Measurements from ENCODE around the gene STPG2. TPM values are rescaled to one million over a fixed set of nuclear protein-coding genes. Genes with fewer than 3 reads are reported as not detected.

Gene STPG2
- total and polyA plus RNA-seq, 12 donors, result 0.07 to 1.8 (median 0.61) TPM; not detected in 3

DNA sequence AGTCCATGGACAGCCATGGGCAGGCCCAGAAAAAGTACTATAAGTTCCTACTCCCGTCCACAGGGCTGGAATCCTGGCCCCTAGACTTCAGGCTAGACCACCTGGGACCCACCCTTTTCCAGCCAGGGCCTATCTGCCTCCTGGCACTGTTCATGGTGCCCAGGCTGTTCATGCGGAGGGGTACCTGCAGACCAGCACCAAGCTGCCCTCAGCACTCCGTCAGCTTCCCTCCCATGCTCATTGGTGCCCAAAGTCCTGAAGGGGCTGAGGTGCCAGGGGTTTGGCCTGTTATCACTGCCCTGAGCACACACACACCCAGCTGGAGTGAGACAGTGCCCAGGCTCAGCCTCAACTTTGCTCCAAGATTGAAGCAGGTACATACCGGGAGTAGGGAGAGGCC, 477.7 kb downstream of the STPG2 start:
- H3K27me3 ChIP-seq, result no peaks in the 10 kb centered on the region
- 83 to 87% (median 87%) methylated on average over 2 to 4 of the region's 4 CpGs for WGBS, 4 donors
- H3K9me3 ChIP-seq (replicated peaks in 1 of 3), result no peaks in the 10 kb centered on the region
- H3K27ac ChIP-seq, result no peak overlapping the region
- intact Hi-C loops (cut with DNase I), result no loop called here
- H3K36me3 ChIP-seq (replicated peaks in 1 of 2), result no peaks in the 10 kb centered on the region
- H3K4me3 ChIP-seq, result no peak overlapping the region
- no peaks in the 10 kb centered on the region for H3K4me1 ChIP-seq (replicated peaks in 1 of 2)
- DNase-seq, result peak in 1 of 7 donors; percentile 31
- TF ChIP-seq POLR2A (IDR thresholded peaks at IDR 0.05), result no peak
- TF ChIP-seq, protein P1, sequence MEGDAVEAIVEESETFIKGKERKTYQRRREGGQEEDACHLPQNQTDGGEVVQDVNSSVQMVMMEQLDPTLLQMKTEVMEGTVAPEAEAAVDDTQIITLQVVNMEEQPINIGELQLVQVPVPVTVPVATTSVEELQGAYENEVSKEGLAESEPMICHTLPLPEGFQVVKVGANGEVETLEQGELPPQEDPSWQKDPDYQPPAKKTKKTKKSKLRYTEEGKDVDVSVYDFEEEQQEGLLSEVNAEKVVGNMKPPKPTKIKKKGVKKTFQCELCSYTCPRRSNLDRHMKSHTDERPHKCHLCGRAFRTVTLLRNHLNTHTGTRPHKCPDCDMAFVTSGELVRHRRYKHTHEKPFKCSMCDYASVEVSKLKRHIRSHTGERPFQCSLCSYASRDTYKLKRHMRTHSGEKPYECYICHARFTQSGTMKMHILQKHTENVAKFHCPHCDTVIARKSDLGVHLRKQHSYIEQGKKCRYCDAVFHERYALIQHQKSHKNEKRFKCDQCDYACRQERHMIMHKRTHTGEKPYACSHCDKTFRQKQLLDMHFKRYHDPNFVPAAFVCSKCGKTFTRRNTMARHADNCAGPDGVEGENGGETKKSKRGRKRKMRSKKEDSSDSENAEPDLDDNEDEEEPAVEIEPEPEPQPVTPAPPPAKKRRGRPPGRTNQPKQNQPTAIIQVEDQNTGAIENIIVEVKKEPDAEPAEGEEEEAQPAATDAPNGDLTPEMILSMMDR (IDR thresholded peaks at IDR 0.05), result no peak

DNA sequence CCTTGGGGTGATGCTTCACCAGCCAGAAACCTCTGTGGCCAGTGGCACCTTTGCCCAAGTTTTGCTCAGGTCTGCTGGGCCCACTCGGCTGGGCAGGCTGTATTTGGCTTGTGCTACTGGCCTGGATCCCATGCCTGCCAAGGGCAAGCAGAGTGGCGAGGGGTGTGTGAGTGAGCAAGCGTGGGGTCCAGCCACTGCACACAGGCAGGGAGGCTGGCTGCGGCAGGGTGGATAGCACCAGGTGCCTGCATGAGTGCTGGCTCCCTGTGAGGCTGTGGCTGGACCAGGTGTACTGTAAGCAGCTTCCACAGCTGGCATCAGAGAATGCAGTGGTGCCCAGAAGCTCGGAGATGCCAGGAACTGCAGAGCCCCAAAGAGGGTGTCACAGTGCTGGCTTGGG, 478.5 kb downstream of the STPG2 start:
- H3K27me3 ChIP-seq, result no peaks in the 10 kb centered on the region
- no peaks in the 10 kb centered on the region for H3K36me3 ChIP-seq (replicated peaks in 1 of 2)
- intact Hi-C loops (cut with DNase I), result no loop called here
- no peaks in the 10 kb centered on the region for H3K9me3 ChIP-seq (replicated peaks in 1 of 3)
- no peak for DNase-seq
- no peak overlapping the region for H3K27ac ChIP-seq
- no peaks in the 10 kb centered on the region for H3K4me1 ChIP-seq (replicated peaks in 1 of 2)
- WGBS, 4 donors, result 79 to 95% (median 86%) methylated on average over 4 to 5 of the region's 5 CpGs
- H3K4me3 ChIP-seq, result no peak overlapping the region
- TF ChIP-seq POLR2A (IDR thresholded peaks at IDR 0.05), result no peak
- TF ChIP-seq, protein P1 (IDR thresholded peaks at IDR 0.05), result no peak

- no peak overlapping the region for H3K4me3 ChIP-seq
- no peaks in the 10 kb centered on the region for H3K27me3 ChIP-seq
- H3K4me1 ChIP-seq (replicated peaks in 1 of 2), result no peaks in the 10 kb centered on the region
- H3K36me3 ChIP-seq (replicated peaks in 1 of 2), result no peaks in the 10 kb centered on the region
- WGBS, 4 donors, result 75 to 85% (median 76%) methylated on average over 2 of the region's 2 CpGs
- intact Hi-C loops (cut with DNase I), result no loop called here
- TF ChIP-seq, protein P1 (IDR thresholded peaks at IDR 0.05), result no peak
- no peak for TF ChIP-seq POLR2A (IDR thresholded peaks at IDR 0.05)
- H3K9me3 ChIP-seq (replicated peaks in 1 of 3), result no peaks in the 10 kb centered on the region
- no peak for DNase-seq
- no peak overlapping the region for H3K27ac ChIP-seq
Measured at GRCh38 chr4:97662133-97662532, 481.1 kb downstream of the STPG2 start.

GRCh38 chr4:97656044-97656720, 487.1 kb downstream of the STPG2 start:
- Histone ChIP-seq H3K4me1 (replicated peaks in 1 of 2) (no peaks in the 10 kb centered on the region), H3K36me3 (replicated peaks in 1 of 2) (no peaks in the 10 kb centered on the region), H3K9me3 (replicated peaks in 1 of 3) (no peaks in the 10 kb centered on the region), H3K4me3 (no peak overlapping the region), H3K27me3 (no peaks in the 10 kb centered on the region), H3K27ac (no peak overlapping the region)
- TF ChIP-seq, protein P1 (IDR thresholded peaks at IDR 0.05), result no peak
- TF ChIP-seq POLR2A (IDR thresholded peaks at IDR 0.05), result no peak
- DNase-seq, result peak in 2 of 7 donors; percentile 17 to 20
- 81 to 87% (median 82%) methylated on average over 3 of the region's 3 CpGs for WGBS, 4 donors
- intact Hi-C loops (cut with DNase I), result no loop called here
